ENCODE measurements around the gene SELE. TPM values are rescaled to one million over a fixed set of nuclear protein-coding genes. Genes with fewer than 3 reads are reported as not detected.

SELE gene
- total RNA-seq, 1 donor, result not detected

DNA sequence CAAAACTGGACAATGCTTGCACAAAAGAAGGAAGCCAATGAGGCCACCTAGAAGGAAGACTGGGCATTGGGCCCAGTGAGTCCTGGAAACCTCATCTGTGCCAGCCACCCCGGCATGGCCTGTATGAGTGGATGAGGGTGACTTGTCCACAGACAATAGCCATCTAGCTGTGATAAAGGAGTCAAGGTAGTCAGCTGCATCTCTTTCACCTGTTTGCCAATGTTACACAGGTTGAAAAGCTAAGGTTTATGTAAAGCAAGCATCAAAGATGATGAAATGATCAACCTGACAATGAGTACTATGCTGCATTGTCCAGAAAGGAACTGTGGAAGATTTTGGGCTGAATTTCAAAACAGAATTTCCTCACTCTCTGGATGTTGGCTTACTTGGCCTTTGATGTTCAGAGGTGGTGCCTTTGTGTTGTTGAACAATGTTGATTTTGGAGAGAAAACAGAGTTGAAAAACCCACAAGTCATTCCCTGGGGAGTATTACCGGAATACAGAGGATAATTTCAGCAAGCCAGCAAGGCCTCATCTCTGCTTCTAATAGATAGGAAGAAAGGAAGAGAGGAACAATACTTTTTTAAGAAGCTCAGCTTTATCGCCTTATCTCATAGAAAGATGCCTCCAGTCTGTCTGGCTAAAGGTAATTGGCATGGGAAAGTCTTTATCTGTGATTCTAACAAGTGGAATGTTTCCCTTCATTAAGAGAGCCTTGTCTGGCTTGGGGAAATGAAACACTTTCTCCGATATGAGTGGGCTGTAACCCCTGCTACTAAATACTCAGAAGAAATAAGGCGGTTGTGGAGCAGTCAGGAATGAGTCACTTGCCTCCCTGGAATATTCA is 11.4 kb upstream of the SELE start:
- no peak for DNase-seq (ENCODE audit: low read depth)
- H3K4me3 ChIP-seq (ENCODE audit: low read depth, low read length), result no peak overlapping the region
- TF ChIP-seq, protein P1, sequence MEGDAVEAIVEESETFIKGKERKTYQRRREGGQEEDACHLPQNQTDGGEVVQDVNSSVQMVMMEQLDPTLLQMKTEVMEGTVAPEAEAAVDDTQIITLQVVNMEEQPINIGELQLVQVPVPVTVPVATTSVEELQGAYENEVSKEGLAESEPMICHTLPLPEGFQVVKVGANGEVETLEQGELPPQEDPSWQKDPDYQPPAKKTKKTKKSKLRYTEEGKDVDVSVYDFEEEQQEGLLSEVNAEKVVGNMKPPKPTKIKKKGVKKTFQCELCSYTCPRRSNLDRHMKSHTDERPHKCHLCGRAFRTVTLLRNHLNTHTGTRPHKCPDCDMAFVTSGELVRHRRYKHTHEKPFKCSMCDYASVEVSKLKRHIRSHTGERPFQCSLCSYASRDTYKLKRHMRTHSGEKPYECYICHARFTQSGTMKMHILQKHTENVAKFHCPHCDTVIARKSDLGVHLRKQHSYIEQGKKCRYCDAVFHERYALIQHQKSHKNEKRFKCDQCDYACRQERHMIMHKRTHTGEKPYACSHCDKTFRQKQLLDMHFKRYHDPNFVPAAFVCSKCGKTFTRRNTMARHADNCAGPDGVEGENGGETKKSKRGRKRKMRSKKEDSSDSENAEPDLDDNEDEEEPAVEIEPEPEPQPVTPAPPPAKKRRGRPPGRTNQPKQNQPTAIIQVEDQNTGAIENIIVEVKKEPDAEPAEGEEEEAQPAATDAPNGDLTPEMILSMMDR (IDR thresholded peaks at IDR 0.05; ENCODE audit: insufficient read depth, low read depth, low read length), result no peak

DNA sequence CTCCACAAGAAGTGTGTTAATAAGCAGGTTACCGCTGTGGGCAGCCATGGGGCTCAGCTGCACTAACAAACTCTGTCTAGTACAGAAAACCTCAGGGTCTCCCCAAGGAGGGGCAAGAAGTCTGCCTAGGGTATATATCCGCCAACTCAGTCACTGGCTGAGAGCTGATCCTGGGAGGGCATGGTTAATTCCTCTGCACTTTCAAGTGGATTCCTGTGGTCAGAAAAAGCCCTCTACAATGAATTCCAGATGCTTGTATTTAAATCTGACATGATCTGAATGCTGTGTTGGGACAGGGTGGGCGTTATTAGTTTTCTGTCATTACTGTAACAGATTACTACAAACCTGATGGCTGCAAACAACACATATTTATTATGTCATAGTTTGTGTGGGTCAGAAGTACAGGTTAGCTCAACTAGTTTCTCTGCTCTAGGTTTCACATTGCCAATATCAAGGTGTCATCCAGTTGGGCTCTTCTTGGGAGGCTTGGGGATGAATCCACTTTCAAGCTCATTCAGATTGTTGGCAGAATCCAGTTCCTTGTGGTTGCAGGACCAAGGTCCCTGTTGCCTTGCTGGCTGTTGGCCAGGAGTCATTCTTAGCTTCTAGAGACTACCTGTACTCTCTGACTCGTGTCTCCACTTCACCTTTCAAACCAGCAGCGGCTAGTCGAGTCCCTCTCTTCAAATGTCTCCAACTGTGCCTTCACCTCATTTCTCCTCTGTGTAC is 8.0 kb upstream of the SELE start:
- no peak overlapping the region for H3K4me3 ChIP-seq (ENCODE audit: low read depth, low read length)
- DNase-seq (ENCODE audit: low read depth), result peak; percentile 11
- TF ChIP-seq, protein P1 (IDR thresholded peaks at IDR 0.05; ENCODE audit: insufficient read depth, low read depth, low read length), result no peak

DNA sequence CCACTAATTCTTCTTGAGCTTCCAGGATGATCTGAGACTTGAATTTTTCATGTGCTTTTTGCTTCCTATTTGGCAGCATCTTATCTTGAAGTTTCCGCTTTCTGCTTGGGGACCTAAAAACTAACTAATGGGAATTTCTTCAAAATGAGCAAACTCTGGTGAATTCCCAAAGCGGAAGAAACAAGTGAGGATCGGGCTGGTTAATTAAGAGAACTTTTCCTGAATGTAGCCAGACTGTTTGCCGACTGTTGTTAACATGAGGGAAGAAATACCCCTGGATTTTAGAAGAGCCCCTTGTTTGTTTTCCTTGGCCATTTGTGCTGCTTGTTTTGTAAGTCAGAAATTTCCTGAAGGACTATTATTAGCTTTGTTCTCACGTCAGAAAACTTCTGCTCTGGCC is 6.1 kb upstream of the SELE start:
- TF ChIP-seq, protein P1 (IDR thresholded peaks at IDR 0.05; ENCODE audit: insufficient read depth, low read depth, low read length), result no peak
- no peak overlapping the region for H3K4me3 ChIP-seq (ENCODE audit: low read depth, low read length)
- no peak for DNase-seq (ENCODE audit: low read depth)

DNA sequence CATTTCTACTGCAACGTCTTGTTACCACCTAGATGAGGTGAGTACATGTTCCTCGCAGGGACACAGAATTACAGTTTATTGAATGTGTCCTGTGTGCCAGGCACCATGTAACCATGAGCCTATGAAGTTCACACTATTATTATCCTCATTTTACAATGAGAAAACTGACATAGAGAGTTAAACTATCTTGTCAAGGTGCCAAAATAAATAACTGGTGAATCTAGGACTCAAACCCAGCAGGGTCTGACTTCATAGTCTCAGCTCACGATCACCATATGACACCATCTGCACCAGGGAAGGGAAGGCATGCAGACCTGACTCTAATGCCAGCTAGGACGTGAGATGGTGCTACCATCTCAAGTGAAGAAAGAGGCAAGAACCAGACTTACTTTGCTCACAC is 2.4 kb downstream of the SELE start:
- TF ChIP-seq, protein P1 (IDR thresholded peaks at IDR 0.05; ENCODE audit: insufficient read depth, low read depth, low read length), result no peak

DNA sequence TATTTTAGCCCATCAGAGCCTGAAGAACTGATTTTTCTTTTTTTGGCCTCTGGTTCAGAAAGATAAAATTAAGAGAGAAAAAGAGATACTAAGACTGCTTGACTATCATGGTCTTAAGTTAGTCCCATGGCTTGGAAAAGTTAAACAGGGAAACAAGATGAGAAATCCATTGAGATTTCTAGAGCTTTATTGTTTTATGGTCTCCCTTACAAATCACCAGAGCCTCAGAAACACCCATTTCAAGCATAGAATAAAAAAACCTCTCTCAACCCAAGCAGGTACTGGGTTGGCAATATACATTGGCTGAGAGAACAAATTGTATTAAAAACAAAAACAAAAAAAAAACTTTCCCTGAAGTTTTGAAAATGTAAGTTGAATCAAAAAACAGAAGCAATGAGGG is 3.9 kb downstream of the SELE start:
- H3K4me3 ChIP-seq (ENCODE audit: low read depth, low read length), result no peak overlapping the region
- TF ChIP-seq, protein P1 (IDR thresholded peaks at IDR 0.05; ENCODE audit: insufficient read depth, low read depth, low read length), result no peak
- no peak for DNase-seq (ENCODE audit: low read depth)

More for the DNA sequence above, 2.4 kb downstream of the SELE start:
- no peak for DNase-seq (ENCODE audit: low read depth)
- no peak overlapping the region for H3K4me3 ChIP-seq (ENCODE audit: low read depth, low read length)

DNA sequence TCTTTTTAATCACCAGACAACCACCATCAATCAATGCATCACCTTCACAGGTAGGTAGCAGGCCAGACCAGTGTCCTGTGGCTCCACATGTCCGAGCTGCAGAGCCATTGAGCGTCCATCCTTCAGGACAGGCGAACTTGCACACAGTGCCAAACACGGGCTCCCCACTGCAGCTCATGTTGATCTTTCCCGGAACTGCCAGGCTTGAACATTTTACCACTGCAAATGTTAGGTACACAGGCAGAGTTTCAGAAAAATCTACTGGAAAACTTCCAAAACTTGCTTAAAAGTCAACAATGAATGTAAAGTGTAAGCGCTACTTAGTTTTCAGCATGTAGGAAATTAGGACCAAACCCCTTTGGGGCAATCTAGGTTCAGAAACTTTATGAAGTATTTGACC is 6.6 kb downstream of the SELE start:
- H3K4me3 ChIP-seq (ENCODE audit: low read depth, low read length), result no peak overlapping the region
- TF ChIP-seq, protein P1 (IDR thresholded peaks at IDR 0.05; ENCODE audit: insufficient read depth, low read depth, low read length), result no peak
- no peak for DNase-seq (ENCODE audit: low read depth)
